ENCODE data around the gene DIRAS1. TPM values are rescaled to one million over a fixed set of nuclear protein-coding genes. Genes with fewer than 3 reads are reported as not detected.

Gene DIRAS1
- total and polyA plus RNA-seq, 4 donors = 0.01 to 0.09 (median 0.08) TPM; not detected in 1

GRCh38 chr19:2694196-2694595, 27.0 kb downstream of the DIRAS1 start:
- H3K4me1 ChIP-seq (ENCODE audit: control insufficient read depth in 4 of 4, insufficient read depth in 4 of 4, low read length in 3 of 4) = peaks cover 0 to 3% (median 0%) of the 10 kb centered on the region in 4 donors
- no peaks in the 10 kb centered on the region for H3K9me3 ChIP-seq (ENCODE audit: control insufficient read depth in 4 of 4, low read length in 3 of 4)
- H3K27ac ChIP-seq (ENCODE audit: low read depth in 1 of 2, low read length in 2 of 2) = no peak overlapping the region
- no peak for DNase-seq (ENCODE audit: low spot score)
- 80% methylated on average over 5 of the region's 5 CpGs for WGBS
- no peaks in the 10 kb centered on the region for H3K36me3 ChIP-seq (ENCODE audit: control insufficient read depth in 4 of 4, insufficient read depth in 3 of 4, low read depth in 1 of 4, low read length in 3 of 4)
- H3K4me3 ChIP-seq (ENCODE audit: low read depth in 1 of 3, low read length in 3 of 3) = no peak overlapping the region
- TF ChIP-seq SP1 (IDR thresholded peaks at IDR 0.05) (no peak), FOXA1 (IDR thresholded peaks at IDR 0.05) (no peak), YY1 (IDR thresholded peaks at IDR 0.05) (no peak), JUND (IDR thresholded peaks at IDR 0.05) (no peak), MAX (IDR thresholded peaks at IDR 0.05) (no peak), ATF3 (IDR thresholded peaks at IDR 0.05) (no peak), FOXA2 (IDR thresholded peaks at IDR 0.05) (no peak), TAF1 (conservative IDR thresholded peaks at IDR 0.05) (no peak), ZBTB33 (IDR thresholded peaks at IDR 0.05) (no peak), RXRA (IDR thresholded peaks at IDR 0.05) (no peak), CTCF (IDR thresholded peaks at IDR 0.05; ENCODE audit: low read depth, low read length, missing input control) (no peak), RAD21 (IDR thresholded peaks at IDR 0.05) (no peak)
- H3K27me3 ChIP-seq (ENCODE audit: control insufficient read depth in 4 of 4, insufficient read depth in 4 of 4, low read length in 3 of 4) = no peaks in the 10 kb centered on the region
- H3K9ac ChIP-seq (ENCODE audit: low read depth in 1 of 2, low read length in 2 of 2) = no peak overlapping the region

- Histone ChIP-seq H3K9me3 (ENCODE audit: control insufficient read depth in 4 of 4, low read length in 3 of 4) (no peaks in the 10 kb centered on the region), H3K4me3 (ENCODE audit: low read depth in 1 of 3, low read length in 3 of 3) (no peak overlapping the region), H3K27me3 (ENCODE audit: control insufficient read depth in 4 of 4, insufficient read depth in 4 of 4, low read length in 3 of 4) (no peaks in the 10 kb centered on the region), H3K4me1 (ENCODE audit: control insufficient read depth in 4 of 4, insufficient read depth in 4 of 4, low read length in 3 of 4) (peaks cover 0 to 3% (median 0%) of the 10 kb centered on the region in 4 donors), H3K27ac (ENCODE audit: low read depth in 1 of 2, low read length in 2 of 2) (no peak overlapping the region), H3K9ac (ENCODE audit: low read depth in 1 of 2, low read length in 2 of 2) (no peak overlapping the region), H3K36me3 (ENCODE audit: control insufficient read depth in 4 of 4, insufficient read depth in 3 of 4, low read depth in 1 of 4, low read length in 3 of 4) (no peaks in the 10 kb centered on the region)
- TF ChIP-seq HNF4G (IDR thresholded peaks at IDR 0.05) (no peak), ZBTB33 (IDR thresholded peaks at IDR 0.05) (no peak), FOXA2 (IDR thresholded peaks at IDR 0.05) (no peak), RAD21 (IDR thresholded peaks at IDR 0.05) (no peak), REST (IDR thresholded peaks at IDR 0.05) (no peak), FOXA1 (IDR thresholded peaks at IDR 0.05) (no peak), ATF3 (IDR thresholded peaks at IDR 0.05) (no peak), NR2F2 (IDR thresholded peaks at IDR 0.05) (no peak), RXRA (IDR thresholded peaks at IDR 0.05) (no peak)
- 68% methylated on average over 12 of the region's 12 CpGs for WGBS
- no peak for DNase-seq (ENCODE audit: low spot score)
Observed at GRCh38 chr19:2693492-2694160, 27.5 kb downstream of the DIRAS1 start.

Data from liver (tissue), 9 donors.